Activated CD4-positive, alpha-beta T cell treated with anti-CD3 and anti-CD28 coated beads, Interleukin-2, amount 50 U/mL, for 1 hour (primary cell): Measurements from ENCODE around the gene CCPG1.
"Not testable (repeated sequence)": the region's sequence is repeated elsewhere in the genome, so short reads cannot be mapped to it uniquely, and the experiment has no call there.

Source experiments
- DNase-seq: peaks from one replicate; pipeline ENCODE4 v3.0.0-alpha.2; 2020

CCPG1 gene, protein sequence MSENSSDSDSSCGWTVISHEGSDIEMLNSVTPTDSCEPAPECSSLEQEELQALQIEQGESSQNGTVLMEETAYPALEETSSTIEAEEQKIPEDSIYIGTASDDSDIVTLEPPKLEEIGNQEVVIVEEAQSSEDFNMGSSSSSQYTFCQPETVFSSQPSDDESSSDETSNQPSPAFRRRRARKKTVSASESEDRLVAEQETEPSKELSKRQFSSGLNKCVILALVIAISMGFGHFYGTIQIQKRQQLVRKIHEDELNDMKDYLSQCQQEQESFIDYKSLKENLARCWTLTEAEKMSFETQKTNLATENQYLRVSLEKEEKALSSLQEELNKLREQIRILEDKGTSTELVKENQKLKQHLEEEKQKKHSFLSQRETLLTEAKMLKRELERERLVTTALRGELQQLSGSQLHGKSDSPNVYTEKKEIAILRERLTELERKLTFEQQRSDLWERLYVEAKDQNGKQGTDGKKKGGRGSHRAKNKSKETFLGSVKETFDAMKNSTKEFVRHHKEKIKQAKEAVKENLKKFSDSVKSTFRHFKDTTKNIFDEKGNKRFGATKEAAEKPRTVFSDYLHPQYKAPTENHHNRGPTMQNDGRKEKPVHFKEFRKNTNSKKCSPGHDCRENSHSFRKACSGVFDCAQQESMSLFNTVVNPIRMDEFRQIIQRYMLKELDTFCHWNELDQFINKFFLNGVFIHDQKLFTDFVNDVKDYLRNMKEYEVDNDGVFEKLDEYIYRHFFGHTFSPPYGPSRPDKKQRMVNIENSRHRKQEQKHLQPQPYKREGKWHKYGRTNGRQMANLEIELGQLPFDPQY

DNA sequence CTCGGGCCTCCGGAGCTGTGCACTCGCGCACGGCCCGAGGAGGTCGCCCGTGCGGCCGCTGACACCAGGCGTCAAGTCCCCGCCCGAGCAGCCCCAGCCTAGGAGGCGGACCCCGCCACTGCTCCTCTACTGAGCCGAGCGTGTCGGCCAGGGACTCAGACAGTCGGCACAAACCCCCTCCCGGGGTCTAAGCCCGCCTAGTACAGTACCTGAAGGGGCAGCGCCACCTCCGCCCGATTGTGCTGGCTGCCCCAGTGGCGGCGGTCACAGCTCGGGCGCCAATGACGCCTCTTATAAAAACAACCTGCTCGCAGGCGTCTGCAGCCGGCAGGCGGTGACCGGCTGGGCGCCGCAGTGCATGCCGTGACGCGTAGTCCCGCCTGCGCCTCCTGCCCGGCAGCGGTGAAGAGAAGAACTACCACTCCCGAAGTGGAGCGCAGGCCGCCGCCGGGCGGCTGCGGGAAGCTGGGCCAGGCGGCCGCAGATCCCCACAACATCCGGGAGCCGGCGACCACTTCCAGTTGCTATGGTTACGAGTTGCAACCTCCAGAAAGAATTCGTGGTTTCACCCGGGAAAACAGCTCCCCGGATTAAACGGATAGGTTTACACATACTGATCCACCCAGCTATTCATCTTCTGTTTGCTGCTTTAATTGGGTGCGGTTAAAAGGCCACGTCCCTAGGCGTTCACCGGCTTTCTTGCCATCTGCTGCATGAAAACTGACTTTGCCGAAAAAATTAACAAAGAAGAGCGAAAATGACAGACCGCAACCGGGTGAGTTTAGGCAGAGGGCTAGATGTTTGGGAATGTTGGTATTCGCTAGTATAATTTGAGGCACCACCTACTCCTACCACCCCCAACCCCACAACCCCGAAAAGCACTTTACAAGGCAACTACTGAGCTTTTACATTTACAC lies at the start of gene CCPG1, which contains the start of gene PIERCE2:
CCPG1 (minus strand) TSS at position 348 of the 917 bp plus-strand sequence. CDS start 18,935 bp downstream, outside the sequence.
PIERCE2 (plus strand) TSS at position 484 of the 917 bp plus-strand sequence; CDS start at position 758, 274 bp downstream.
- DNase-seq: peak; percentile 84

DNA sequence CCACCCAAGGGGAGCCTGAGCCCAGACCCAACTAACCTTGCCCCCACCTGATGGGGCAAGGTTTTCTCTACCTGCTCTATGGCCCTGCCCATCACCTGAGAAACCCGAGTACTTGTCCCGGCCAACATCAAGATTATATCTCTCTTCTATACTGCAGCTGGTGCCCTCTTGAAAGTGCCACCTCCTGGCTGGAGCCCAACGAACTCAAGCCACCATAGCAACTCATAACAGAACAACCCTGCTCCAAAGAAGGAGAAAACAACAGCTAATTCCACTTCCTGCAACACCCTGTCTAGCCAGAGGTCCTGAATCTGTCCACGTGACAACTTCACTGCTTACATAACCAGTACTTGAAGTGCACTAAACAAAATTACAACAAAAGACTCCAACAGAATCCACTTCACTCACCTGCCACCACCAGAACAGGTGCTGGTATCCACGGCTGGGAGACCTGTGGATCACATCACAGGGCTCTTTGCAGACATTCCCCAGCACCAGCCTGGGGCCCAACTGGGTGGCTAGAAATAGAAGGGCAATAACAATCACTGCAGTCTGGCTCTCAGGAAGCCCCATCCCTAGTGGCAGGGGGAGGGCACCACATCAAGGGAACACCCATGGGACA lies 49.4 kb upstream of the CCPG1 start:
- no peak for DNase-seq

DNA sequence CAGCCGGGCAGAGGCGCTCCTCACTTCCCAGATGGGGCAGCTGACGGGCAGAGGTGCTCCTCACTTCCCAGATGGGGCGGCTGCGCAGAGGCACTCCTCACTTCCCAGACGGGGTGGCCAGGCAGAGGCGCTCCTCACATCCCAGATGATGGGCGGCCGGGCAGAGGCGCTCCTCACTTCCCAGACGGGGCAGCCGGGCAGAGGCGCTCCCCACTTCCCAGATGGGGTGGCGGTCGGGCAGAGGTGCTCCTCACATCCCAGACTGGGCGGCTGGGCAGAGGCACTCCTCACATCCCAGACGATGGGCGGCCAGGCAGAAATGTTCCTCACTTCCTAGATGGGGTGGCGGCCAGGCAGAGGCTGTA lies 38.9 kb upstream of the CCPG1 start:
- not testable (repeated sequence) for DNase-seq

DNA sequence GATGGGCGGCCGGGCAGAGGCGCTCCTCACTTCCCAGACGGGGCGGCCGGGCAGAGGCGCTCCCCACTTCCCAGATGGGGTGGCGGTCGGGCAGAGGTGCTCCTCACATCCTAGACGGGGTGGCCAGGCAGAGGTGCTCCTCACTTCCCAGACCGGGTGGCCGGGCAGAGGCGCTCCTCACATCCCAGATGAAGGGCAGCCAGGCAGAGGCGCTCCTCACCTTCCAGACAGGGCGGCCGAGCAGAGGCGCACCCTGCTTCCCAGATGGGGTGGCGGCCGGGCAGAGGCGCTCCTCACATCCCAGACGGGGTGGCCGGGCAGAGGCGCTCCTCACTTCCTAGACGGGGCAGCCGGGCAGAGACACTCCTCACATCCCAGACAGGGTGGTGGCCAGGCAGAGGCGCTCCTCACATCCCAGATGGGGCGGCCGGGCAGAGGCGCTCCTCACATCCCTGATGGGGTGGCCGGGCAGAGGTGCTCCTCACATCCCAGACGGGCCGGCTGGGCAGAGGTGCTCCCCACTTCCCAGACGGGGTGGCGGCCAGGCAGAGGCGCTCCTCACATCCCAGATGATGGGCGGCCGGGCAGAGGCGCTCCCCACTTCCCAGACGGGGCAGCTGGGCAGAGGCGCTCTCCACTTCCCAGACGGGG lies 38.3 kb upstream of the CCPG1 start:
- DNase-seq: not testable (repeated sequence)

DNA sequence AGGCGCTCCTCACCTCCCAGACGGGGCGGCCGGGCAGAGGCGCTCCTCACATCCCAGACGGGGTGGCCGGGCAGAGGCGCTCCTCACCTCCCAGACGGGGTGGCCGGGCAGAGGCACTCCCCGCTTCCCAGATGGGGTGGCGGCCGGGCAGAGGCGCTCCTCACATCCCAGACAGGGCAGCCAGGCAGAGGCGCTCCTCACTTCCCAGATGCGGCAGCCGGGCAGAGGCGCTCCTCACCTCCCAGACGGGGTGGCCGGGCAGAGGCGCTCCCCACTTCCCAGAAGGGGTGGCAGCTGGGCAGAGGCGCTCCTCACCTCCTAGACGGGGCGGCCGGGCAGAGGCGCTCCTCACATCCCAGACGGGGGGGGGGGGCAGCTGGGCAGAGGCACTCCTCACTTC lies 37.8 kb upstream of the CCPG1 start:
- DNase-seq: not testable (repeated sequence)

DNA sequence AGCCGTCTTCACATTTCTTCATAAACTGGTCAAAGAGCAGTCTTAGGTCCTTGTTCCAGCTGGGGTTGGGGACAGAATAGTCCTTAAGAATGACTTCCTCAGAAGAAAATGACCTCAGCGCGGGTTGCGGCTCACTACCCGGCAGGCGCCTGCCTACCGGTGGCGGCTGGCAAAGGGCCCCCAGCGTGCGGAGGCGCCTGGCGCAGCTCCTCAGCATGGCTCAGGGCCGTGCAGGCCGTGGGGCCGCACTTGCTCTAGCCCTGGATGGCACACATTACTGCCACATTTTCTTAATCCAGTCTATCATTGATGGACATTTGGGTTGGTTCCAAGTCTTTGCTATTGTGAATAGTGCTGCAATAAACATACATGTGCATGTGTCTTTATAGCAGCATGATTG lies 35.0 kb upstream of the CCPG1 start:
- not testable (repeated sequence) for DNase-seq

DNA sequence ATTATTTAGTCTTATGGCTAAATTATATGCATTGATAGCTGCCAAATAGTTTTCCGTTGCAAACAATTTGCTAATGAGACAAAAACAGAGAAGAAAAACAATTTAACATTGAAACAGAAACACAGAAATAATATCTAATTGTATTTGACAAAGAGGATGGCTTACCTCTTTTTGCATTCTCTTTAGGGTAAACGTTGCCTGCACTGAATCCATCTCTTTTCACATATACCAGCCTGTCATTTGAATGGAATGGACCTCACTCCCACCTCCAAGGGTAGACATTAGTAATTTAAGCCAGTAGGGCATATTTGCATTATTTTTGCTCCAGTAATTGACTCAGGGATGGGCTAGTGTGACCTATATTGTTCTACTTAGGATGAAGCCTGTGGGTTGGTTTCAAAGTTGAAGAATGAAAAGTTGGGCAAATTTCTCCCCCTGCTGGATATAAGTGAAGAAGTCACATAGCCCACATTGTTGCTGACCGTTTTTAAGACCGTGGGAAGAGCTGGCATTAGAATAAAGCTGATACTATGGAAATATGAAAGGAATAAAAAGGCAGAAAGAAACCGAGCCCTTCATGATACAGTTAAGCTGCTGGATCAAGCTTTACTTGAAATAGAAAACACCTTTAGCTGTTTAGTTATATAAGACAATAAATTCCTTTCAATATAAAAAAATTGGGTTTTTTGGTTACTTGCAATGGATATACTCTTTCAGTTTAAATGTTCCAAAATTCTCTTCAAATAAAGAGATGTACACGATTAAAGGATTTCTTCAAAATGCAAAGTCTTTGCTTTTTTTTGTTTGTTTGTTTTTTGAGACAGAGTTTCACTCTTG lies 27.0 kb upstream of the CCPG1 start:
- DNase-seq: no peak

DNA sequence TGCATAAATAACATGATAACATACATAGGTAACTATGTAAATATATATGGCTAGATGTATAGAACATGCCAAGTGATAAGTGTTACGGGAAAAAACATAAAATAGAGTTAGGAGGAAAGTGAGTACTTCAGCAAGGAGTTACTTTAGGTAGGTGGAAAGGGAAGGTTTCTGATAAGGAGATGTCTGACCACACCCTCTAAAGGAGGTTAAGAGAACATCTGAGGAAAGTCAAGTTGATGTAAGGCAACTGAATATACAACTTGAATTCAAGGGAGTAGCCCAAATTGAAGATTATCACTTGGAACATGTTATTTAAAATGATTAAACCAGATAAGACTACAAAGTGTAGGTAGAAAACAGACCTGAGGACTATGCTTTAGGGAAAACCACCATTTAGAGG lies 13.9 kb upstream of the CCPG1 start:
- DNase-seq: no peak

DNA sequence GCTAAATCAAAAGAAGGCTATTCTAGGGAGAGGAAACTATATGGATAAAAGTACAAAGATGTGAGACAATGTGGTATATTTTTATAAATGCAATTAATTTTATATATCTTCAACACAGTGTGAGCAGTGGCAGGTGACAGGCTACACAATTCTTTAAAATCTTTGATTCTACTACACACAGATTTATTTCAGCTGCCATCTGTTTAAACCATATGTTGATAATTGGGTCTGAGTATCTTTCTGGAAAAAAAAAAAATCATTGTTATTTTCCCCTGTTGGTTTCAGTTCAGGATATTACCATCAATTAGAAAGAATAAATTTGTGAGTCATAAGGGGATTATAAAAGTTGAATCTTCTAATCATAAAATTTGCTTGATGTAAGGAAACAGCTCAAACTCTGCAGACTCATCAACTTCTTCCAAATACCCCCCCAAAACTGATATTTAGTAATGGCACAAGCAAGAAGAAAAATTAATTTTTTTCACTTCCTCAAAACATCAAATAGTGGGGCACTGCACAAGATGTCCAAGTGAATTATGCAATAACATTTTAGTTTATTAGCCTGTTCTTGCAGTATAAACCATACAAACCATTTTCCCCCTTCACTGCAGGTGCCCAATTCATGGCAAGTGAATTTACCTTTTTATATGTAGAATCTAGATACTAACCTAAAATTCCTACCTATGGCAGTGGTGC lies 12.2 kb upstream of the CCPG1 start:
- no peak for DNase-seq

DNA sequence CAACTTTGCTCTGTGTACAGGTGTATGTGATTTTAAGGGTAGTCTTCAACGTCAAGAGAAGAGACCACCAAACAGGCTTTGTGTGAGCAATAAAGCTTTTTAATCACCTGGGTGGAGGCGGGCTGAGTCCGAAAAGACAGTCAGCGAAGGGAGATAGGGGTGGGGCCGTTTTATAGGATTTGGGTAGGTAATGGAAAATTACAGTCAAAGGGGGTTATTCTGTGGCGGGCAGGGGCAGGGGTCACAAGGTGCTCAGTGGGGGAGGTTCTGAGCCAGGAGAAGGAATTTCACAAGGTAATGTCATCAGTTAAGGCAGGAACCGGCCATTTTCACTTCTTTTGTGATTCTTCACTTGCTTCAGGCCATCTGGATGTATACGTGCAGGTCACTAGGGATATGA lies 9.5 kb upstream of the CCPG1 start:
- not testable (repeated sequence) for DNase-seq

DNA sequence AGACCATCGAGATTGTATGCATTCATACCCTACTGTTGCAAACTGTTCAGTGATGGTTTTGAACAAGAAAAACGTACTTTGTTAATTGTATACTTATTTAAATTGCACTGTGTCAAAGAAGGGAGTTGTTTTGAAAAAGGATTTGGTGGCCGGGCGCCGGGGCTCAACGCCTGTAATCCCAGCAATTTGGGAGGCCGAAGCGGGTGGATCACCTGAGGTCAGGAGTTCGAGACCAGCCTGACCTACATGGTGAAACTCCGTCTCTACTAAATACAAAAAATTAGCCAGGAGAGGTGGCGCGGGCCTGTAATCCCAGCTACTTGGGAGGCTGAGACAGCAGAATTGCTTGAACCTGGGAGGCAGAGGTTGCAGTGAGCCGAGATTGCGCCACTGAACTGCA lies 817 bp upstream of the CCPG1 start:
- DNase-seq: not testable (repeated sequence)

DNA sequence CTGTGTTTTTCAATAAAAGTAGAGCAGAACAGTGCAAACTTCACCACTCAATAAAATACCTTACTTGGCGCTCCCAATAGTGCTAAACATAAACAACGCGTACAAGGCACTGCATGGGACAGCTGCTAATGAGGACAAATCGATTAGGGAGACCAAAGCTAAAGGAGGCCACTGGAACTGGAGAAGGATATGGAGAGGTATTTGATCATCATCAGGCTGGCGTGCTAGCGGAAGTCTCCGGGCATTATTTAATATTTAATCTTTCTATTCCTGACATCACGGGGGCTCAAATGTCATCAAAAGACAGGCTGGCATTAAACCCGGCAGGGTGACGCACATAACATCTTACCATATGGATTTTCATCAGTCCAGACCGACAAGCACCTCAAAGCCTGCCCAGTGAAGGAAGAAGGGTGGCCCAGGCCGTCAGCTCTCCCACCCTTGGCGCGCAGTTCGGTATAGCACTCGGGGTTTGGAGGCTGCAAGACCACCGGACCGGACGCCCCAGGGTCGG lies 604 bp downstream of the CCPG1 start:
- DNase-seq: no peak

DNA sequence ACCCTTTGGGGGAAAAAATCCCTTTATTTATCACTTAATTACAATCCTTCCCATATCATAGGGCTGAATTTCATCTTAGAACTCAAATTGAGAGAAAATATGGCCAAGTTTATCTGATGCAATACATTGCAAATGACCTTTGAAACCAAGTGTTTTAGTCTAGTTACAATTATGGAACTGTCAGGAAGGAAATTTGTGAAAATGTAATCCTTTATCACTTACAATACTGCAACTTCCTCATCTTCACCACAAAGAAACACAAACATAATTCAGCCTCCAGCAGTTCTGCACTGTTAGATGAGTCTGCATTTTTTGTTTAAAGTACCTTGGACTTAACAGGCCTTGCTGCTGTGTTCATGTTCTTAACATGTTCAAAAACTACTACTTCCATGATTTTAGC lies 4.6 kb downstream of the CCPG1 start:
- DNase-seq: no peak

DNA sequence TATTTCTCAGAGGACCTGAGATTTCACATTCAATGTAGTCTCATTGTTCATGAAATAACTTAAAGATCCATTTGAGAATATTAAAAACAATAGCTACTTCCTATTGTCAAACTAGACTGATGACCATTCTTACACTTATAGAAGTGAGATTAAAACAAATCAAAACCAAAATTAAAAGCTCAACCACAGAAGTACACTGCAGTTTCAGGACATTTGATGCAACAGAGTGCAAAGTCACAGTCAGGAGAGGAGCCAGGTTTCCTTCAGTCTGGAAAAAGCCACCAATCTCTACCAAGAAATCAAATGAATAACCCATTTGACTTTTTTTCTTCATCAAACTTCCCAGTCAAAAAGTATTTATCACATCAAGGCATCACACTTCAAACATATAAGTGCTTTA lies 5.5 kb downstream of the CCPG1 start:
- DNase-seq: no peak

DNA sequence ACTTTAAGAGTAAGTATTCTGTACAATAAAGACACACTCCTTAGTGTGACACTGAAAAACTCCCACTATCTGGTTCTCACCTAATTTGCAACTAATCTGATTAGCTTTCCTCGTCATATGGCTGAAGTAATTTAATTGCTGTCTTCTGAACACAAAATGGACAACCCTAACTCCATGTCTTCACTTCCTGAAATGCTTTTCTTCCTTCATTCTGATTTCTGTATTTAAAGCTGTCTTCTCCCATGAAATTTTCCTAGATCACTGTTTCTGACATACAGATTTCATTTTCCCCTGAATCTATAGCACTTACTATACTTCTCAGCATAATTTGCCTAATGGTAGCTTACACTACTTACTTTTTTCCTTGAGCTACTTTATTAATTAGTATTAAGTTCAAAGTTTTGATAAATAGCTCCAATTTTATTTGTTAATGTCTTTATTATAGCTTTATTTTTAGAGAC lies 6.3 kb downstream of the CCPG1 start:
- no peak for DNase-seq

DNA sequence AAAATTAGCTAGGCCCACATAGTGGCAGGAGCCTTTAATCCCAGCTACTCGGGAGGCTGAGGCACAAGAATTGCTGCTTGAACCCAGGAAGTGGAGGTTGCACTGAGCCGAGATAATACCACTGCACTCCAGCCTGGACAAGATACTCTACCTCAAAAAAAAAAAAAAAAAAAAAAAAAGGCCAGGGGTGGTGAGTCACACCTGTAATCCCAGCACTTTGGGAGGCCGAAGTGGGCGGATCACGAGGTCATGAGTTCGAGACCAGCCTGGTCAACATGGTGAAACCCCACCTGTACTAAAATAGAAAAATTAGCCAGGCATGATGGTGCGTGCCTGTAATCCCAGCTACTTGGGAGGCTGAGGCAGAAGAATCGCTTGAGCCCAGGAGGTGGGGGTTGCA lies 8.1 kb downstream of the CCPG1 start:
- not testable (repeated sequence) for DNase-seq

DNA sequence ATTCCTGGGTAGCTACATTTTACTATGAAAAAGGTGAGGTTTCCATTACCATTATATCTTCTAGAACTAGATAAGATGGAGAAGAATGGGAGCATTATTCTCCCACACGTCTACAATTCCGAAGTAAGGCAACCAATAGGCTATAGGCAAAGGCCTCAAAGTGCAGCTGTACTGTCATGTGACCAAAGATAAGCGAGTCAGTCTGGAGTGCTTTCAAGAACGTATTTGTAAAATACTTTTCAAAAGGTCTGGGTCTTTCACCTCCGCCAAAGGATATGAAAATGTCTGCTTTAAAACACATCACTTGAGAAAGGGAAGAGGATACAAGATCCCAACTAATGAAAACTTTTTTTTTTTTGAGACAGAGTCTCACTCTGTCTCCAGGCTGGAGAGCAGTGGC lies 9.9 kb downstream of the CCPG1 start:
- DNase-seq: no peak

DNA sequence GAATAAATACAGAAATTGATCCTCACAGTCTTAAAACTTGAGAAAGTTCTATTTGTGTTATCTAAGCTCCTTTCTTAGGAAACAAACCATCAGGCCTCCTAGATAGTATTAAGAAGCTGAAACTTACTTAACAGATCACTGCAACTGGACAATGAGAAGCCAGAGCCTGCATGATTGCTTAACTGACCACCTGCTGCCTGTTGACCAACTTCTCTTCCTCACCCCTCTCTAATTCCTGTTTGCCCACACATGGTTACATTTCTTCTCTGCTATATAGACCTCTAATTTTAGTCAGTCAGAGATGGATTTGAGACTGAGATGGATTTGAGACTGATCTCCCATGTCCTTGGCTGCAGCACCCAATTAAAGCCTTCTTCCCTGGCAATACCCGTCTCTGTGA lies 13.5 kb downstream of the CCPG1 start:
- no peak for DNase-seq

DNA sequence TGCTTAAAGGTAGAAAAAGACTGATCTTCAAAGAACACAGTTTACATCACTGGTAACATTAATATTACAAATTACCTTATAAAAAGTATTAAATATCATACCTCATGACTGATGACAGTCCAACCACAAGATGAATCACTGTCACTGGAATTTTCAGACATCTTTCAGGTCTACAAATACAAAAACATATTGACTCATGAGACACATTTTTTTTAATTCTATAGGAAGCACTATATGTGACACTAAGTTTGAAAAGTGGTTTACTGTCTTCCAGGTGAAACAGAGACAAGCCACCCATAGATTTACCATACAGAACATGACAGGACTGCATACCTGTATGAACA lies 18.9 kb downstream of the CCPG1 start:
- DNase-seq: no peak

DNA sequence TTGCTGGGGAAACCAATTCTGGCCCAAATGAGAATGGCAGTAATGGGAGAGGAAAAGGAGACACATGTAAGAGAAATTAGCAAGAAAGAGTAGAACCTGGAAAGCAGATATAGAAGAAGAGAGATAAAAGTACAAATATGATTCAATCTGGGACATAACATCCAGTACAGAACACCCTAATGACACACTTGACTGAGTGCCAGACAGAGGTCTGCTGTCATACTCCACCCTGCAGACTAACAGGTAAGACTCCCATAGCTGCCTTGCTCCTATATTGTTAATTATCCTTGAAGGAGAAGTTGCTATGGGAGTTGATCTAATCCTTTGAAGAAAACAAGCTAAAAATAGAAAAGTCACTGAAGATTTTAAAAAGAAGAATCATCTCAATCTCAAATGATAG lies 21.1 kb downstream of the CCPG1 start:
- DNase-seq: no peak
